Lower leg skin (tissue), 3 donors: ENCODE measurements around the gene CCR5.

Experiments used
- POLR2A ChIP-seq, 2 donors: fragments of 450-650 bp; IDR thresholded peaks; one replicate each; pipeline ENCODE4 v1.6.1; 2016 to 2017; ENCODE audit warnings: antibody characterized with exemption in 2 of 2, mild to moderate bottlenecking in 1 of 2, moderate library complexity in 1 of 2
- TF ChIP-seq, protein P1 (sequence below), 3 donors: fragments of 450-650 bp; IDR thresholded peaks; one replicate each; pipeline ENCODE4 v1.5.1; 2016; ENCODE audit warnings: antibody characterized with exemption in 3 of 3, mild to moderate bottlenecking in 3 of 3, moderate library complexity in 2 of 3

DNA sequence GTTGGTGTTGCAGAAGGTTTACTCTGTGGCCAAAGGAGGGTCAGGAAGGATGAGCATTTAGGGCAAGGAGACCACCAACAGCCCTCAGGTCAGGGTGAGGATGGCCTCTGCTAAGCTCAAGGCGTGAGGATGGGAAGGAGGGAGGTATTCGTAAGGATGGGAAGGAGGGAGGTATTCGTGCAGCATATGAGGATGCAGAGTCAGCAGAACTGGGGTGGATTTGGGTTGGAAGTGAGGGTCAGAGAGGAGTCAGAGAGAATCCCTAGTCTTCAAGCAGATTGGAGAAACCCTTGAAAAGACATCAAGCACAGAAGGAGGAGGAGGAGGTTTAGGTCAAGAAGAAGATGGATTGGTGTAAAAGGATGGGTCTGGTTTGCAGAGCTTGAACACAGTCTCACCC lies 4.0 kb downstream of the CCR5 start:
- TF ChIP-seq, protein P1, sequence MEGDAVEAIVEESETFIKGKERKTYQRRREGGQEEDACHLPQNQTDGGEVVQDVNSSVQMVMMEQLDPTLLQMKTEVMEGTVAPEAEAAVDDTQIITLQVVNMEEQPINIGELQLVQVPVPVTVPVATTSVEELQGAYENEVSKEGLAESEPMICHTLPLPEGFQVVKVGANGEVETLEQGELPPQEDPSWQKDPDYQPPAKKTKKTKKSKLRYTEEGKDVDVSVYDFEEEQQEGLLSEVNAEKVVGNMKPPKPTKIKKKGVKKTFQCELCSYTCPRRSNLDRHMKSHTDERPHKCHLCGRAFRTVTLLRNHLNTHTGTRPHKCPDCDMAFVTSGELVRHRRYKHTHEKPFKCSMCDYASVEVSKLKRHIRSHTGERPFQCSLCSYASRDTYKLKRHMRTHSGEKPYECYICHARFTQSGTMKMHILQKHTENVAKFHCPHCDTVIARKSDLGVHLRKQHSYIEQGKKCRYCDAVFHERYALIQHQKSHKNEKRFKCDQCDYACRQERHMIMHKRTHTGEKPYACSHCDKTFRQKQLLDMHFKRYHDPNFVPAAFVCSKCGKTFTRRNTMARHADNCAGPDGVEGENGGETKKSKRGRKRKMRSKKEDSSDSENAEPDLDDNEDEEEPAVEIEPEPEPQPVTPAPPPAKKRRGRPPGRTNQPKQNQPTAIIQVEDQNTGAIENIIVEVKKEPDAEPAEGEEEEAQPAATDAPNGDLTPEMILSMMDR (IDR thresholded peaks at IDR 0.05), result no peak
- TF ChIP-seq POLR2A (IDR thresholded peaks at IDR 0.05), result no peak
